ENCODE measurements around the gene NRXN3.

Gene NRXN3

DNA sequence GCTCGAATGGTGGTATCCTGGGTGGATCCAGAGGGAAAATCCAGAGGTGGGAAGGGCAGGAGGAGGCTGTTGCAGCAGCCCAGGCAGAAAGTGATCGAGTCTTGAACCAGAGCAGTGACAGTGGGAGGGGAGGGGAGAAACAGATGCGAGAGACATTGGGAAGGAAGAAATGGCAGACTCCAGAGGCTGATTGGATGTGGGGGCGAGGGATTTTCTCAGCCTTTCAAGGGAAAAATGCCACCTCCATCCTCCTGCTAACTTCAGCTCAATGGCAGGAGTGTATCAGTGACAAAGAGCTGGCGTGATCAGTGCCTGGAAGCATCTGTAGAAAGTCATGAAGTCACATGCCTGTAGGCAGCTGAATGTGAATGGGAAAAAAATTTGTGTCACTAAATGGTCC lies 38.6 kb upstream of the NRXN3 start:
- no peak for DNase-seq (ENCODE audit: low spot score)
- Histone ChIP-seq H3K27ac (no peak overlapping the region), H3K4me3 (no peak overlapping the region)
- TF ChIP-seq, protein P1, sequence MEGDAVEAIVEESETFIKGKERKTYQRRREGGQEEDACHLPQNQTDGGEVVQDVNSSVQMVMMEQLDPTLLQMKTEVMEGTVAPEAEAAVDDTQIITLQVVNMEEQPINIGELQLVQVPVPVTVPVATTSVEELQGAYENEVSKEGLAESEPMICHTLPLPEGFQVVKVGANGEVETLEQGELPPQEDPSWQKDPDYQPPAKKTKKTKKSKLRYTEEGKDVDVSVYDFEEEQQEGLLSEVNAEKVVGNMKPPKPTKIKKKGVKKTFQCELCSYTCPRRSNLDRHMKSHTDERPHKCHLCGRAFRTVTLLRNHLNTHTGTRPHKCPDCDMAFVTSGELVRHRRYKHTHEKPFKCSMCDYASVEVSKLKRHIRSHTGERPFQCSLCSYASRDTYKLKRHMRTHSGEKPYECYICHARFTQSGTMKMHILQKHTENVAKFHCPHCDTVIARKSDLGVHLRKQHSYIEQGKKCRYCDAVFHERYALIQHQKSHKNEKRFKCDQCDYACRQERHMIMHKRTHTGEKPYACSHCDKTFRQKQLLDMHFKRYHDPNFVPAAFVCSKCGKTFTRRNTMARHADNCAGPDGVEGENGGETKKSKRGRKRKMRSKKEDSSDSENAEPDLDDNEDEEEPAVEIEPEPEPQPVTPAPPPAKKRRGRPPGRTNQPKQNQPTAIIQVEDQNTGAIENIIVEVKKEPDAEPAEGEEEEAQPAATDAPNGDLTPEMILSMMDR (IDR thresholded peaks at IDR 0.05), result no peak

DNA sequence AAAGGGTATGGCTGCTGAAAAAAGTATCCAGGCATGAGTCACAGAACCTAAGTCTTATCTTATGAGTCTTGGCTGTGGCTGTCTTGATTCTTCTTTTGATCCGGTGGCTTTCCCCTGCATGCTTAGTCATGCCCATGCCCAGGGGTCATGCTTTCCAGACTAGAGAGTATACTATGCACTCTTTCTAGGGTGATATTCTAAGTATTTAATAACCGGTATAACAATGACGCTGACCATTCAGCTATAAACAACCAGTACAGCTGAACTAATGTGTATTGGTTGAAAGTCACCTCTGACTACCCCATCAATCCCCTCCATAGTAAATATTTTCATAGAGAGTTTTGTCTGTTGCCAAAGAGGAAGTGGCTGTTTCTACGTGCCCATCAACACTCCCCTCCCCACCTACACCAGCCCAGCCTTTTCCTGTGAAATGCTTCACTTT lies 34.7 kb upstream of the NRXN3 start:
- DNase-seq (ENCODE audit: low spot score), result no peak
- Histone ChIP-seq H3K27ac (no peak overlapping the region), H3K4me3 (no peak overlapping the region)
- TF ChIP-seq, protein P1 (IDR thresholded peaks at IDR 0.05), result no peak

DNA sequence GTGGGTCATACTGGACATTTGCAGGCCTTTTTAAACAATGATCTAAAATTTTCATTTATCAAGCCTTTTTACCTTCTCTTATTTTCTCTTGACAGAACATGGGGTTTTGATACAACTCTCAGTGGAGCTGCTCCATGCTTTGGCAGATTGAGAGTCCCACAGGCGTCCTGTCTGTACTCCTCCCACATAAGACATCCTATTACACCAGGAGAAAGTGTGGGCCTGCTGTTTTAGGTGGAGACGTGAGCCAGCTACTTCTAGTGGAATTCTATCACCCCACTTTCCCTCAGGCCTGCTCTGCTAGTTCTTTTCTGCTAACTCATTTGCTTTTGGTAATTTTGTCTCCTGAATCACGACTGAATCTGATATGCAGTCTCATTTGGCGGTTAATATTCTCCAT lies 33.5 kb upstream of the NRXN3 start:
- TF ChIP-seq, protein P1 (IDR thresholded peaks at IDR 0.05), result no peak
- Histone ChIP-seq H3K4me3 (no peak overlapping the region), H3K27ac (no peak overlapping the region)

DNA sequence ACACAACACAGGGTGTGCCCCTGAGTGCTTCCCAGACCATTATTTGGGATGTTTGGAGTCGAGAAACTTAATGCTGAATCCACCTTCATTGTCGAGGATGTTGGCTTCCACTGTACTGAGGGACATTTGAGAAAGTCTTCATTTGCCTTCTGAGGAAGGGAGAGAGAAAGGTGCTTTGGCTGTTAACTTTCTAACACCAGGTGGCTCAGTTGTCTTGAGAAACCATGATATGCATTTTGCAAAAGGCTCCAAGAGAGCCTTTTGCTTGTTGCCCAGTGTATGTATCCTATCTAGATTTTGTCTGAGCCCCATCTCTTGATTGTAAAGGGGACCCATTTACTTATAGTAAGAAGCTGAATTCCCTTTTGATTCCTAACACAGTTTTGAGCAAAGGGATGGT lies 28.6 kb upstream of the NRXN3 start:
- TF ChIP-seq, protein P1 (IDR thresholded peaks at IDR 0.05), result no peak
- DNase-seq (ENCODE audit: low spot score), result no peak
- H3K27ac ChIP-seq, result no peak overlapping the region
- H3K4me3 ChIP-seq, result no peak overlapping the region

More for the DNA sequence above, 33.5 kb upstream of the NRXN3 start:
- no peak for DNase-seq (ENCODE audit: low spot score)

DNA sequence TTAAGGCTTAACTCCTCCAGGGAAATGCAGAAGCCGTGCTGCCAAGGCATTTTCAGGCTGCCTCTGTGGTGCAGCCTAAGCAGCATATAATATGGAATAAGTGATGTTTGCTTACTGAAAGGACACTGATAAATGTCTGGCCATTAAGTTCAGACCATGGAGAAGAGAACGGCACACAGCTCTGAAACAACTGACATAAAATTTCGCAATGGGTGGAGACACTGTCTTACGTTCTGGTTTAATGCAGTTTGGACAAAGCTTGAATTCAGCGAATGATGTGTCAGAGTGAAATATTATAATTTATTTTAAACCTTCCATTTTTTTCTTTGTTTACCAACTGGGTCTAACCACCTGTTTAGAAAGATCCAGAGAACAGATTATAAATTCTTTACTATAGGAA lies 27.2 kb upstream of the NRXN3 start:
- TF ChIP-seq, protein P1 (IDR thresholded peaks at IDR 0.05), result no peak
- no peak overlapping the region for H3K27ac ChIP-seq
- H3K4me3 ChIP-seq, result no peak overlapping the region
- no peak for DNase-seq (ENCODE audit: low spot score)

DNA sequence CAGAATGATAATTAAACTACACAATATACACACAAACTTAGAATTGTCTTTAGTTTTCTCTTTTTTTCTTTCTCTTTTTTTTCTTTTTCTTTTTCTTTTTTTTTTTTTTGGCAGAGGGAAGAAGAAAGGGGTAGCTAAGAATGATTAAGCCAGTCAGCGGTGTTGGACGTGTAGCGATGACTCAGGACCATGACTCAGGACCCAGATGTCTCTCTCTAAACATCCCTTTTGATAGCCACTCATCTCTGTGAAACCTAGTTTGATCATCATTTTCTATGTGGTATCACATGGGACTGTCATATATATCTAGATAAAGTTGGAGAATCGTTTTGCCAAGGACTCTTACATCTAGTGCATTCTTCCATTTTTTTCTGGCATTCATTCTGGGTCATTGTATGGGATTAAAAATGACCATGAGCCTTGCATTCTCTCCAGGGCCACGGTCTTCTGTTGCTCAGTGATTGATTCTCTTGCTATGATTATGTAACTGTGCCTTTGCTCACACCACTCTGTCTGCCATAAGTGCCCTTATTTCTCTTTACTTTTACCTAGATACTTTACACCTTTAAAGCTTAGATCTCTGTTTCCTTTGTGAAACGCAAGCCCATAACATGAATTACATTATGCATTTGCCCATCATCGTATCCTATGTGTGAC lies 26.6 kb upstream of the NRXN3 start:
- H3K27ac ChIP-seq, result no peak overlapping the region

More for the DNA sequence above, 26.6 kb upstream of the NRXN3 start:
- H3K4me3 ChIP-seq, result no peak overlapping the region
- no peak for DNase-seq (ENCODE audit: low spot score)
- TF ChIP-seq, protein P1 (IDR thresholded peaks at IDR 0.05), result no peak

All from coronary artery (tissue), 2 donors.